ENCODE data around the gene PCDHA1. TPM values are rescaled to one million over a fixed set of nuclear protein-coding genes. Genes with fewer than 3 reads are reported as not detected.
A peak's percentile ranks its signal among the peaks of the same experiment; 100 is the strongest.

PCDHA1 gene
- total RNA-seq, 2 donors from 2014 or later = not detected

DNA sequence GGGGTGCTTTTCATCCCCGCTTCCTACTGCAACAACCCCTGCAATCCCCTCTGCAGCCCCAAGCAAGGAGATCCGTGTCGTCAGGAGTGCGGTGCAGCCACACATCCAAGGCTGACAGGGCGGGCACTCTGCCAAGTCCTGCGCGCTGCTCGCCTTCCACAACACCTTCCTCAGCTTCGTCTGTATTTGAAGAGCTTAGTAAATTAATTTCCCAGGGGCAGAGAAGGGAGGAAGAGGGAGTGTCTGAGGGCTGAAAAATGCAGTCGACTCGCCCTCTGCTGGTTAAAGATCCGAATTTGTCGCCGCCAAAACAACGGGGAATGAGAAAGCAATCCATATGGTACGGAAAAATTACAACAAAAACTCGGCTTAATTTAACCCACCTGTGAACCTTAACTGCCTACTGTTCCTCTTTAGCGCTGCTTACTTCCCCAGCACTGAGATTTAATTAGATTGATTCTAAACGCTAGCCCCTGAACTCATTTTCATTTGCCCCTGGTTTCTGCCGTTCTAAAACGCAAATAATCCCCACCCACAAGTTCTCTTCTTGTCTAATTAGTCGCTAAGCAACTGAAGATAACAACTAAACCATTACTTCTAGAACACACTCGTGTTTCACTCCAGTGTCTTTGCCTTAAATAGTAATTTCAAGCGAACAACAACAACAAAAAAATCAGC, 254.3 kb downstream of the PCDHA1 start:
- no peak for ATAC-seq (replicated peaks)
- Mint-ChIP-seq H3K4me1 (no peaks in the 10 kb centered on the region), H3K9me3 (no peaks in the 10 kb centered on the region), H3K36me3 (ENCODE audit: low read depth) (no peaks in the 10 kb centered on the region), H3K4me3 (no peak overlapping the region), H3K27ac (no peak overlapping the region), H3K27me3 (peaks cover 11% of the 10 kb centered on the region)

DNA sequence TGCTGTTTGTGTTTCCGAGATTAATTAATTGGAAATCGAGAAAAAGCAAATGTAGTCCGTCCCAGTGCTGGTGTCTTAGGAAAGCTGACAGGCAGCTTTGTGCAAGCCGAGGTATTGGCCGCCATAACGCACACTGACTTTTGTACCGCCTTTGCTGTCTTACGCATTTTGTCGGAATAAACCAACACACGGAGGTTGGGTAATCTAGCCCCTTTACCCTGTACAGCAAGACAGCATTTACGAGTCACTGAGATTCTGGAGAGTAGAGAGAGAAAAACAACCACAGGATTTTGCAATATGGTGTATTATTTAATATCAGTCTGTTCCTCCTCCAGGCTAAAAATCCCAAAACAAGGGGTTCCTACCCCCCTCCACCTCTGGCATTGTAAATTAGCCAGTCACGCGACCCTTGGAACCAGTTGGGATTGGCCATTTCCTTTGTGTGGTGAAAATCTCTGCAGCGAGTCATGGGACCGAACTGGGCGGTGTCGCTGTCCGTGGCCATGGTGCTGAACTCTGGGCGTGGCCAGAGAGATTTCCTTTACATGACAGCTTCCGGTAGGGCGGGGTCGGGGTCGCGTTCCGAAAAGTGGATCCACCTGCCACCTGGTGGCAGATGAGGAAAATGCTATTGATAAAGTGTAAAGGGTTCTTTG, 255.0 kb downstream of the PCDHA1 start:
- no peak overlapping the region for H3K4me3 Mint-ChIP-seq
- H3K9me3 Mint-ChIP-seq = no peaks in the 10 kb centered on the region
- H3K4me1 Mint-ChIP-seq = no peaks in the 10 kb centered on the region
- ATAC-seq (replicated peaks) = peak; percentile 75
- H3K36me3 Mint-ChIP-seq (ENCODE audit: low read depth) = no peaks in the 10 kb centered on the region
- H3K27ac Mint-ChIP-seq = no peak overlapping the region
- peaks cover 12% of the 10 kb centered on the region for H3K27me3 Mint-ChIP-seq

DNA sequence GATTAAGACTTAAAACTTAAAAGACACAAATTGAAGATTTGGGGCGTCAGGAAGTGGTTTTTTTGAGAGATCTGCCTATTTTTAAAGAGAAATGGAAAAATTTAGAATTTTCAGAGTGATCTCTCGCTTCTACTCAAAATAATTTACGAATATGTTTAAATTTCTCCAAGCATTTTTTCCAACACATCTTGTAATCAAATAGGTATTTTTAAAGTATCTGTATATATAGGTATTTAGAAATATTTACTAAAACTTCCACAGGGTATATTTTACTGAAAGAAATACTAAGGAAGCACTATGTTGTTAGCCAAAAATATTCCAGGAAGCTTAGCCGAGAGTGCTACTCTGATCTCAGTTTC, 255.5 kb downstream of the PCDHA1 start:
- Mint-ChIP-seq H3K27me3 (peaks cover 14% of the 10 kb centered on the region), H3K36me3 (ENCODE audit: low read depth) (no peaks in the 10 kb centered on the region), H3K4me1 (no peaks in the 10 kb centered on the region), H3K9me3 (no peaks in the 10 kb centered on the region), H3K27ac (no peak overlapping the region), H3K4me3 (no peak overlapping the region)
- no peak for ATAC-seq (replicated peaks)

DNA sequence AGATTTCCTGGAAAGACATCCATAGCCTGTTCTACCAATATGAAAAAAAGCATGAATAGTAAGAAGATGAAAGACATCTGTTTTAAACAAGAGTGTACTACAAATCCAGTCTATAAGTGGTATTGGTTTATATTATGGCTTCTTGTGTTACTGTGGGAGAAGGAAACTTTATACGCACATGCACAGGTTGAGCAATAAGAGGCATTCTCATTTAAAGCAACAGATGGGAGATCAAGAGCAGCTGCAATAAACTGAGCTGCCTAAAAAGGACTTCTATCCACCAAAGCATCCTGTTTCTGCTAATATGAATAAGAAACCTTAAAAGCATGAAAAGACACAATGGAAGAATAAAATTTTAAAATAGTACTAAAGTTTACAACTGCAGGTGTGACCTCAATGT, 256.6 kb downstream of the PCDHA1 start:
- Mint-ChIP-seq H3K9me3 (no peaks in the 10 kb centered on the region), H3K4me3 (no peak overlapping the region), H3K27me3 (peaks cover 20% of the 10 kb centered on the region), H3K27ac (no peak overlapping the region), H3K4me1 (no peaks in the 10 kb centered on the region), H3K36me3 (ENCODE audit: low read depth) (no peaks in the 10 kb centered on the region)
- no peak for ATAC-seq (replicated peaks)

DNA sequence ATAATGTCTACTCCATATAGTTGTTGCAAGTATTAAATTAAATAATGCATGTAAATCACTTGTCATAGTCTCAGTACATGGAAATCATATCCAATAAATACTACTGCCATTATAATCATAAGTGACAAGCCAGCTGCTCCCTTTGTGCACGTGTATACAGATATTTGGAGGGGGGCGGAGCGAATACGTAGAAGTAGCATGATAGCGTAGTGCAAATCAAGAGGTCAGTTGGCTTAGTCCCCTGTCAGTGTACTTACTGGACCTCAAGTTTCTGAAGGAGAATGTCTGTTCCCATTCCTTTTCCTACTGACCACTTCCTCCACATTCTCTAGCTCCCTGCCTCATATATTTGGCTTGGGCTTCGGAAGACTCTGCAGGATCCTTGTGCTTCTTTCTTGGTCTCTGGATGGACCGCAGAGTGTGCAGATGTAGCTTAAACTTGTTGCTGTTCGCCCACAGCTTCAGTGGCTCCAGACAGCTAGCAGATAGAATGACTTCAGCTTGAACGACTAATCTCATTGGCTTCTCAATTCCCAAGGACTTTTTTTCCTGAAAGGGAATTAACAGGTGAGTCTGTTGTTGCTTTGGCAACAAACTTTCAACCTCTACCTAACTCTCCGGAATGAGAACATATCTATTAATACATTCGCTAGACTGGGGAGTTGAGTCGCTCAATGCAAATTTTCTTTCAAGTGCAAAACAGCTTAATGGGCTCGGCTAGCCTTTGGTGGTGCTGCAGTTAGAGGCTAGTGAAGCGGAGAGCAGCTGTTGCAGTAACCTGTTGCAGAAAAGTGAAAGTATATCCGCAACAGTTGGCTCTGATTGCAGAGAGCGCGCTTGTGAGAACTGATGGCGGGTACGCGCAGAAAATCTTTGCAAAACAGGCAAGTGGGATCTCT, 264.9 kb downstream of the PCDHA1 start, which contains the start of gene PCDHB1:
PCDHB1 (plus strand) TSS at position 753 of the 899 bp plus-strand sequence; CDS start at position 850, 97 bp downstream.
- H3K27me3 Mint-ChIP-seq = peaks cover 49% of the 10 kb centered on the region
- peaks cover 4% of the 10 kb centered on the region for H3K9me3 Mint-ChIP-seq
- H3K4me1 Mint-ChIP-seq = peaks cover 4% of the 10 kb centered on the region
- H3K4me3 Mint-ChIP-seq = peak within 1 kb of the TSS; percentile 46
- H3K36me3 Mint-ChIP-seq (ENCODE audit: low read depth) = no peaks in the 10 kb centered on the region
- no peak within 1 kb of the TSS for H3K27ac Mint-ChIP-seq
- ATAC-seq (replicated peaks) = no peak

DNA sequence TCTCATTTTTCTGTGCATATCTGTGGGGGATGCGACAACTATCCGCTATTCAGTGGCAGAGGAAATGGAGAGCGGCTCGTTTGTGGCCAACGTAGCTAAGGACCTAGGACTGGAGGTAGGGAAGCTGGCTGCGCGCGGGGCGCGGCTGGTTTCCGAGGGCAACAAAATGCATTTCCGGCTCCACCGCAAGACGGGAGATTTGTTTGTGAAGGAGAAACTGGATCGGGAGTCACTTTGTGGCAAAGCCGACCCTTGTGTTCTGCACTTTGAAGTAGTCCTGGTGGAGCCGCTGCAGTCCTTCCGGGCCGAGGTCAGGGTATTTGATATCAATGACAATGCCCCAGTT, 265.6 kb downstream of the PCDHA1 start:
- Mint-ChIP-seq H3K27me3 (peaks cover 46% of the 10 kb centered on the region), H3K4me1 (peaks cover 4% of the 10 kb centered on the region), H3K36me3 (ENCODE audit: low read depth) (no peaks in the 10 kb centered on the region), H3K27ac (no peak overlapping the region), H3K9me3 (peaks cover 4% of the 10 kb centered on the region), H3K4me3 (peak overlapping the region; percentile 46)
- ATAC-seq (replicated peaks) = no peak

Other genes starting within 250 kb of the PCDHA1 start
- gene EIF4EBP3, start 238.5 kb upstream of the PCDHA1 start, total RNA-seq = 10 to 100 TPM in 1 of 2 donors, 1 to 10 TPM in 1; 8.9 to 11.8 TPM
- 10 to 100 TPM; 32.3 to 39.1 TPM for gene SRA1, start 228.7 kb upstream of the PCDHA1 start, total RNA-seq
- 10 to 100 TPM; 20.5 to 56.6 TPM for gene APBB3, start 221.5 kb upstream of the PCDHA1 start, total RNA-seq
- gene SLC35A4, start 221.3 kb upstream of the PCDHA1 start, total RNA-seq = 10 to 100 TPM; 56.0 to 89.6 TPM
- under 1 TPM; 0.32 to 0.39 TPM for gene CD14, start 153.0 kb upstream of the PCDHA1 start, total RNA-seq
- gene TMCO6, start 146.7 kb upstream of the PCDHA1 start, total RNA-seq = 10 to 100 TPM; 22.9 to 30.6 TPM
- 10 to 100 TPM; 48.1 to 63.9 TPM for gene NDUFA2, start 138.5 kb upstream of the PCDHA1 start, total RNA-seq
- 10 to 100 TPM; 76.9 to 85.8 TPM for gene IK, start 138.3 kb upstream of the PCDHA1 start, total RNA-seq
- 10 to 100 TPM; 38.8 TPM for gene WDR55, start 121.2 kb upstream of the PCDHA1 start, total RNA-seq
- 1 to 10 TPM; 3.0 to 3.4 TPM for gene DND1, start 112.6 kb upstream of the PCDHA1 start, total RNA-seq
- 100 to 1,000 TPM in 1 of 2 donors, 10 to 100 TPM in 1; 82.2 to 103 TPM for gene HARS1, start 94.8 kb upstream of the PCDHA1 start, total RNA-seq
- gene HARS2, start 94.7 kb upstream of the PCDHA1 start, total RNA-seq = 10 to 100 TPM; 24.7 to 30.2 TPM
- gene ZMAT2, start 85.7 kb upstream of the PCDHA1 start, total RNA-seq = 10 to 100 TPM; 47.5 to 58.0 TPM
- gene PCDHA2, start 8.7 kb downstream of the PCDHA1 start, total RNA-seq = not detected
- gene PCDHA3, start 14.9 kb downstream of the PCDHA1 start, total RNA-seq = not detected
- not detected for gene PCDHA4, start 20.9 kb downstream of the PCDHA1 start, total RNA-seq
- gene PCDHA5, start 35.5 kb downstream of the PCDHA1 start, total RNA-seq = not detected
- gene PCDHA6, start 41.8 kb downstream of the PCDHA1 start, total RNA-seq = not detected
- not detected for gene PCDHA7, start 48.1 kb downstream of the PCDHA1 start, total RNA-seq
- not detected for gene PCDHA8, start 55.0 kb downstream of the PCDHA1 start, total RNA-seq
- gene PCDHA9, start 62.2 kb downstream of the PCDHA1 start, total RNA-seq = not detected
- not detected for gene PCDHA10, start 69.8 kb downstream of the PCDHA1 start, total RNA-seq
- not detected for gene PCDHA11, start 82.8 kb downstream of the PCDHA1 start, total RNA-seq
- gene PCDHA12, start 89.2 kb downstream of the PCDHA1 start, total RNA-seq = not detected
- gene PCDHA13, start 96.0 kb downstream of the PCDHA1 start, total RNA-seq = not detected
- gene PCDHAC1, start 140.2 kb downstream of the PCDHA1 start, total RNA-seq = not detected
- not detected for gene PCDHAC2, start 180.3 kb downstream of the PCDHA1 start, total RNA-seq